Right lobe of liver (tissue), 6 donors: ENCODE measurements around the gene GRAMD2B. TPM values are rescaled to one million over a fixed set of nuclear protein-coding genes. Genes with fewer than 3 reads are reported as not detected.

Source experiments
- ATAC-seq, 4 donors: fragments of 200-7000 bp; cut with Tn5 transposase; one replicate each; pipeline ENCODE4 v1.9.1; 2020; ENCODE audit warnings: mild to moderate bottlenecking in 4 of 4, moderate library complexity in 4 of 4
- DNase-seq, 3 donors: peaks; one replicate each; pipeline ENCODE4 v3.0.0-alpha.2; 2020
- H3K27ac ChIP-seq, 3 donors: fragments of 200-600 bp; one replicate each; pipeline ENCODE4 v1.8.0; 2022
- H3K27me3 ChIP-seq, 2 donors: fragments of 200-600 bp; one replicate each; pipeline ENCODE4 v1.8.0; 2022
- H3K36me3 ChIP-seq, 4 donors: fragments of 200-600 bp; sonication (generic) in 1 of 4; one replicate each; pipeline versions ENCODE4 v1.5.1 to v1.8.0; 2017 to 2022; ENCODE audit warnings: control low read depth in 1 of 4
- H3K4me1 ChIP-seq, 4 donors: fragments of 200-600 bp; sonication (generic) in 1 of 4; one replicate each; pipeline versions ENCODE4 v1.5.1 to v1.8.0; 2017 to 2022; ENCODE audit warnings: control low read depth in 1 of 4
- H3K4me3 ChIP-seq, 3 donors: fragments of 200-600 bp; one replicate each; pipeline ENCODE4 v1.8.0; 2022
- H3K9me3 ChIP-seq, 4 donors: fragments of 200-600 bp; sonication (generic) in 1 of 4; one replicate each; pipeline versions ENCODE4 v1.5.1 to v1.8.0; 2017 to 2022; ENCODE audit warnings: control low read depth in 1 of 4
- POLR2A ChIP-seq: fragments of 450-650 bp; IDR thresholded peaks from one replicate; pipeline ENCODE4 v1.6.1; 2017; ENCODE audit warnings: antibody characterized with exemption, mild to moderate bottlenecking
- WGBS: methylation state at CpG from one replicate; pipeline ENCODE4 v1.1.6; 2018; ENCODE audit warnings: low coverage, low lambda C conversion rate; ENCODE audit not compliant: insufficient coverage; ENCODE audit errors: missing lambda C conversion rate; 5-methylcytosine and 5-hydroxymethylcytosine counted together
- intact Hi-C, 2 donors: fragments of 100-400 bp; cut with DNase I; formaldehyde crosslinking; loops; one replicate each; pipeline versions ENCODE4 v1.11.2 to v1.14.1; 2022
- total RNA-seq, 6 experiments: library from RNA; depleted of rRNA in 2 of 6; stranded (reverse); fragments of >200 nt in 2 of 6; fragmentation: NEBNext Ultra II Directional in 3 of 6; extraction: Animal tissue kit (Norgen Biotek cat#: 25700) in 3 of 6; gene quantifications; one replicate each; pipeline versions ENCODE4 v1.1.0 to v1.2.4, GENCODE V29; 2016 to 2023
- TF ChIP-seq, protein P1 (sequence below), 4 donors: fragments of 200-600 bp in 3 of 4; fragments of 450-650 bp in 1 of 4; IDR thresholded peaks; one replicate each; pipeline versions ENCODE4 v1.5.1 to v1.8.0; 2016 to 2022; ENCODE audit warnings: antibody characterized with exemption in 4 of 4, mild to moderate bottlenecking in 2 of 4
- donor health status: DM: no; HTN: yes; CAD: no.
- donor health status: DM: no; HTN: no; CAD: no.
- donor health status: DM: no; HTN: no; CAD: no.
- donor health status: DM: no; HTN: yes; CAD: no.
- donor health status: DM: no; HTN: yes; CAD: no.

GRAMD2B gene
- total RNA-seq, 6 experiments from 2014 or later: 9.9 to 26.4 (median 18.3) TPM

- Histone ChIP-seq H3K36me3 (peaks cover 0 to 30% (median 3%) of the 10 kb centered on the region in 4 donors), H3K27me3 (no peaks in the 10 kb centered on the region), H3K4me1 (peaks cover 0 to 38% (median 18%) of the 10 kb centered on the region in 4 donors), H3K9me3 (no peaks in the 10 kb centered on the region), H3K4me3 (no peak overlapping the region), H3K27ac (peak overlapping the region in 1 of 3 donors; percentile 32)
- ATAC-seq (peak in 1 of 4 donors; percentile 36), DNase-seq (no peak)
- TF ChIP-seq, protein P1, sequence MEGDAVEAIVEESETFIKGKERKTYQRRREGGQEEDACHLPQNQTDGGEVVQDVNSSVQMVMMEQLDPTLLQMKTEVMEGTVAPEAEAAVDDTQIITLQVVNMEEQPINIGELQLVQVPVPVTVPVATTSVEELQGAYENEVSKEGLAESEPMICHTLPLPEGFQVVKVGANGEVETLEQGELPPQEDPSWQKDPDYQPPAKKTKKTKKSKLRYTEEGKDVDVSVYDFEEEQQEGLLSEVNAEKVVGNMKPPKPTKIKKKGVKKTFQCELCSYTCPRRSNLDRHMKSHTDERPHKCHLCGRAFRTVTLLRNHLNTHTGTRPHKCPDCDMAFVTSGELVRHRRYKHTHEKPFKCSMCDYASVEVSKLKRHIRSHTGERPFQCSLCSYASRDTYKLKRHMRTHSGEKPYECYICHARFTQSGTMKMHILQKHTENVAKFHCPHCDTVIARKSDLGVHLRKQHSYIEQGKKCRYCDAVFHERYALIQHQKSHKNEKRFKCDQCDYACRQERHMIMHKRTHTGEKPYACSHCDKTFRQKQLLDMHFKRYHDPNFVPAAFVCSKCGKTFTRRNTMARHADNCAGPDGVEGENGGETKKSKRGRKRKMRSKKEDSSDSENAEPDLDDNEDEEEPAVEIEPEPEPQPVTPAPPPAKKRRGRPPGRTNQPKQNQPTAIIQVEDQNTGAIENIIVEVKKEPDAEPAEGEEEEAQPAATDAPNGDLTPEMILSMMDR (IDR thresholded peaks at IDR 0.05): no peak
- no peak for TF ChIP-seq POLR2A
- 52% methylated on average over 3 of the region's 3 CpGs for WGBS
- intact Hi-C loops: no loop called here
Observed at GRCh38 chr5:126471875-126472537, 48.8 kb downstream of the GRAMD2B start.

DNA sequence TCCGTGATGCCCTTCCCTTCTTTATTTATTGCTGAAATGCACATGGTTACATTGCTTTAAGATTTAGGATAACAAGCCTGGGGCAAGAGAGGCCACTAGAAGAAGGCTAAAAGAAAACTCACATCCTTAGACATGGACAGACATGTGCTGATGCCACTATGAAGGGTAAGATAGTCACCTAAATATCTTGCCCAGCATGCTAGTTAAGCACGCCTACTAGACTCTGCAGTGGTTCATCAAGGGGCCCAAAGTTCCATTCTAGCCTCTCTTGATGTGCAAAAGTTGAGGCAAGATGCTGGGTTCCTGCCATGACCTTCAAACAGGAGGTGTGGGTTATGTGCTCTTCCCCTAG is 49.3 kb downstream of the GRAMD2B start:
- WGBS: 97% methylated on average over 2 of the region's 2 CpGs
- peaks cover 0 to 32% (median 3%) of the 10 kb centered on the region in 4 donors for H3K36me3 ChIP-seq

GRCh38 chr5:126477294-126478117 is 54.3 kb downstream of the GRAMD2B start:
- intact Hi-C loops: no loop called here
- H3K4me3 ChIP-seq: no peak overlapping the region
- peaks cover 0 to 76% (median 20%) of the 10 kb centered on the region in 4 donors for H3K36me3 ChIP-seq
- no peaks in the 10 kb centered on the region for H3K27me3 ChIP-seq
- DNase-seq (no peak), ATAC-seq (peak in 2 of 4 donors; percentile 26 to 31)
- H3K9me3 ChIP-seq: no peaks in the 10 kb centered on the region
- TF ChIP-seq POLR2A: no peak
- TF ChIP-seq, protein P1 (IDR thresholded peaks at IDR 0.05): no peak
- H3K4me1 ChIP-seq: no peaks in the 10 kb centered on the region
- no peak overlapping the region for H3K27ac ChIP-seq
- 85% methylated on average over 5 of the region's 5 CpGs for WGBS

More for the DNA sequence above, 49.3 kb downstream of the GRAMD2B start:
- DNase-seq (no peak), ATAC-seq (no peak)
- TF ChIP-seq, protein P1 (IDR thresholded peaks at IDR 0.05): no peak
- no peak for TF ChIP-seq POLR2A
- no peak overlapping the region for H3K27ac ChIP-seq
- peaks cover 0 to 38% (median 18%) of the 10 kb centered on the region in 4 donors for H3K4me1 ChIP-seq
- no peaks in the 10 kb centered on the region for H3K9me3 ChIP-seq
- H3K4me3 ChIP-seq: no peak overlapping the region
- no peaks in the 10 kb centered on the region for H3K27me3 ChIP-seq
- intact Hi-C loops: no loop called here

DNA sequence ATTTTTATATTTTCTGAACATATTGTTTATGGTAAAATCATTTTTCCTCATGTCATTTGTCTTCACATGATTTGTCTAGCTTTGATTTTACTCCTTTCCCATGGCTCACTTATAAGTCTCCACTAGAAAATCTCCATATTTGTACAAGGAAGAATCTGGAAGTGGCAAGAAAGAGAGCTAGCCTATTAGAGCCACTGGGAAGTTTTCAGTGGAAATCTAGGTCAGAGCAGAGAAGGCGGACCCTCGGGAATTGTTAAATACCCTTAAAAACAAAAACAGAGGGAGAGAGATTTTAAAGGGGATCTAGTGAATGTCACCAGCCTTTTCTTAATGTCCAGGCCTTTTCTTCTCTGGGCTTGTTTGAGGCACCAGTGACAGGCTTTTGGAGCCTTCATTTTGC is 56.6 kb downstream of the GRAMD2B start:
- Histone ChIP-seq H3K4me3 (no peak overlapping the region), H3K9me3 (no peaks in the 10 kb centered on the region), H3K27me3 (no peaks in the 10 kb centered on the region), H3K36me3 (peaks cover 0 to 79% (median 25%) of the 10 kb centered on the region in 4 donors), H3K27ac (no peak overlapping the region), H3K4me1 (no peaks in the 10 kb centered on the region)
- no peak for TF ChIP-seq POLR2A
- intact Hi-C loops: no loop called here
- DNase-seq: no peak
- WGBS: 85% methylated on average over 2 of the region's 2 CpGs
- no peak for ATAC-seq

DNA sequence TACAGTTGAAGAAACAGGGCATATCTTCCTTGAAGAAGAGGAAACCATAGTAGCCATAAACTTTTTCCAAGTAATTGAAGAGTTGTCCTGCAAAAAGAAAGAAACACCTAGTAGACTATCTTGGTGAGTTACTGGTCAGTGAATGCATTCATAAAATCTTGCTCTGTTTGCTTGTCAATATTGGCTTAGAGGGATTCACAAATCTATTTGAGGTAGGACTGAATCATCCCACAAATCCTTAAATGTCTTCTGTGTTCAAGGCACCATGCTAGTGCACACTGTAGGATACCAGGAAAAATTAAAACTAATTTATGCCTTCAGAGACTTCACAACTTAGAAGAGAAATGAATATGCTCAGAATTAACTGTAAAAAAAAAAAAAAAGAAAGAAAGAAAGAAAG is 57.6 kb downstream of the GRAMD2B start:
- H3K4me1 ChIP-seq: no peaks in the 10 kb centered on the region
- H3K27ac ChIP-seq: no peak overlapping the region
- peaks cover 0 to 81% (median 30%) of the 10 kb centered on the region in 4 donors for H3K36me3 ChIP-seq
- intact Hi-C loops: no loop called here
- no peak for ATAC-seq
- no peaks in the 10 kb centered on the region for H3K27me3 ChIP-seq
- TF ChIP-seq, protein P1 (IDR thresholded peaks at IDR 0.05): no peak
- no peak for TF ChIP-seq POLR2A
- DNase-seq: no peak
- no peak overlapping the region for H3K4me3 ChIP-seq
- H3K9me3 ChIP-seq: no peaks in the 10 kb centered on the region
